HS-5 (cell line): ENCODE measurements around the gene AGTPBP1.
"Not testable (repeated sequence)": the region's sequence is repeated elsewhere in the genome, so short reads cannot be mapped to it uniquely, and the experiment has no call there.

Experiments used
- DNase-seq: peaks from one replicate; pipeline ENCODE4 v3.0.0-alpha.2; 2012; ENCODE audit warnings: low read depth

Gene AGTPBP1

DNA sequence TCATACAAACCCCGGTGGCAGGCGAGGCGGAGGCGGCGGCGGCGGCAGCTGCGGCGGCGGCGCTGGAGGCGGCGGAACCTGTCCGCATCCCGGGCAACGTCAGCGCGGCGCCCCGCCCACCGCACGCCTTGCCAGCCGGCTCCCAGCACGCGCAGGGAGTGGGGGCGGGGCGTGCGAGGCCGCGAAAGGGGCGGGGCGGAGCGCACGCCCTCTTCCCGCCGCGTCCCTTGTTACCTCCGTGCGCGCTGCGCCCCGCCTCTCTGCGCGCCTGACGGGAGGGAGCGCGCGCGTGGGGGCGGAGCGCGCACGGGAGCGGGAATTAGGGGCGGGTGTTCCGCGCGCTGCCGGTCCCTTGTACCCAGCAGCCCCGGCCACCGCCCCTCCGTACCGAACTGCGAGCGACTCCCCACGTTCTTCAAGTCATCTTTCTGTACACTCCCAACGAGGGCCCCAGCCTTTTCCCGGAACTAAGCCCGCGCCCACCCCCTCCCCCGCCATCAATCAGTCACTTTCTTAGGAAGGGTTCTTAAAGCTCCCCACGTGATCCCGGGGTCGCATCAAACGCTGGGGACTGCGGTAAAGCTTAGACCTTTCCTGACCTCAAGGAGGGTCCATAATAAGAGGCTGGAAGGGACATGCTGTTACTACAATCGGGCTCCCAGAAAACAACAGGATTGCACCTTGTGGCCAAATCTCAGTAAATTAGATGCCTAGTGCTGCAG lies at the start of gene AGTPBP1:
Gene AGTPBP1, minus strand, starts transcription at position 80 of the 722 bp plus-strand sequence. CDS start 29,421 bp downstream, outside the sequence.
- peak; percentile 28 for DNase-seq

- not testable (repeated sequence) for DNase-seq
Measured at GRCh38 chr9:85786116-85786515, 44.4 kb upstream of the AGTPBP1 start.

DNA sequence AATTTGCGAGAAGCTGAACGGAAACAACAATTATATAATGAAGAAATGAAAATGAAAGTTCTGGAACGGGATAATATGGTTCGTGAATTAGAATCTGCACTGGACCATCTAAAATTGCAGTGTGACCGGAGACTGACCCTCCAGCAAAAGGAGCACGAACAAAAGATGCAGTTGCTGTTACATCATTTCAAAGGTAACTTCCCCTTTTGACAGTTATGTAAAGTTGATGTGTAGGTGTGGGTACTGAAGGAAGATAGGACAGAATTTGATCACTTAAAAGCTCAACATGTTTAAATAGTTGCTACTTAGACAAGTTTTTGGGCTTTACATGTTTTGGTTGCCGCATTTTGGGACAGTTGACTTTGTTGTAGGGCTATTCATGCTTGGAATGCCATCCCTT lies 32.1 kb upstream of the AGTPBP1 start:
- DNase-seq = not testable (repeated sequence)

DNA sequence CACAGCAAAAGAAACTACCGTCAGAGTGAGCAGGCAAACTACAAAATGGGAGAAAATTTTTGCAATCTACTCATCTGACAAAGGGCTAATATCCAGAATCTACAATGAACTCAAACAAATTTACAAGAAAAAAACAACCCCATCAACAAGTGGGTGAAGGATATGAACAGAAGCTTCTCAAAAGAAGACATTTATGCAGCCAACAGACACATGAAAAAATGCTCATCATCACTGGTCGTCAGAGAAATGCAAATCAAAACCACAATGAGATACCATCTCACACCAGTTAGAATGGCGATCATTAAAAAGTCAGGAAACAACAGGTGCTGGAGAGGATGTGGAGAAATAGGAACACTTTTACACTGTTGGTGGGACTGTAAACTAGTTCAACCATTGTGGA lies 20.0 kb upstream of the AGTPBP1 start:
- not testable (repeated sequence) for DNase-seq

DNA sequence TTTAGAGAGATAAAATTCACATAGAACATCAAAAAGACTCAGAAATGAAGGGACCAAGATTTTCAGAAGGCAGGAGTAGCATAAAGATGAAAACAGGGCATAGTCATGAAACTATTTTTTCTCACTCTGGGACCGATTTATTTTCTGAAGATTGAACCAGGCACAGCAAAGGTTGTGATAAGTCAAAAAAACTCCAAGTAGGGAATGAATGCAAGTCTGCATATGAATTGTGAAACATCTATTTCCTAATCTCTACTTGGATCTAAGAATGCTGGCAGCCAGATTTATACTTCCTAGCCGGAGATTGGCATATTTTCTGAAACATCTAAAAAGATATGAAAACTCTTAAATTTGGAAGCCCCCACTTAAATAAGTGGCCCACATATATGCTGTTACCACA lies 16.0 kb upstream of the AGTPBP1 start:
- DNase-seq = not testable (repeated sequence)

- not testable (repeated sequence) for DNase-seq
Measured at GRCh38 chr9:85756216-85756615, 14.5 kb upstream of the AGTPBP1 start.

GRCh38 chr9:85746309-85746708 lies 4.6 kb upstream of the AGTPBP1 start:
- DNase-seq = no peak

DNA sequence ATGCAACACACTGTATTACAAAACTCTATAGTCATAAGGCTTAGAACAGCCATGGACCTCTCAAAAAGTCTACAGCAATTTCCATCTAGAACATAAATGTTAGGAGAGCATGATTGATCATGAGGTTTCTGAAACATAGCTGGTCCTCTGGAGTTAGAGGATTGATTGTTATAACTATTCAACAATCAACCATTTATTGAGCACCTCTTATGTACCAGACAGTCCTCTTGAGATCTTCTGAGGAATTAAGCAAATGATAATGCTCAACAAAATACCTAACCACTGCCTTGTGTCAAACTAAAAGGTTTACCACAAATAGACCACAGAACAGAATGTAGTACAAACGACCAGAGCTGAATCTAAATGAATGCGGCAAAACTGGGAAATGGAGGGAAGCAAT lies 3.4 kb upstream of the AGTPBP1 start:
- DNase-seq = no peak

- no peak for DNase-seq
Measured at GRCh38 chr9:85744480-85744879, 2.7 kb upstream of the AGTPBP1 start.

DNA sequence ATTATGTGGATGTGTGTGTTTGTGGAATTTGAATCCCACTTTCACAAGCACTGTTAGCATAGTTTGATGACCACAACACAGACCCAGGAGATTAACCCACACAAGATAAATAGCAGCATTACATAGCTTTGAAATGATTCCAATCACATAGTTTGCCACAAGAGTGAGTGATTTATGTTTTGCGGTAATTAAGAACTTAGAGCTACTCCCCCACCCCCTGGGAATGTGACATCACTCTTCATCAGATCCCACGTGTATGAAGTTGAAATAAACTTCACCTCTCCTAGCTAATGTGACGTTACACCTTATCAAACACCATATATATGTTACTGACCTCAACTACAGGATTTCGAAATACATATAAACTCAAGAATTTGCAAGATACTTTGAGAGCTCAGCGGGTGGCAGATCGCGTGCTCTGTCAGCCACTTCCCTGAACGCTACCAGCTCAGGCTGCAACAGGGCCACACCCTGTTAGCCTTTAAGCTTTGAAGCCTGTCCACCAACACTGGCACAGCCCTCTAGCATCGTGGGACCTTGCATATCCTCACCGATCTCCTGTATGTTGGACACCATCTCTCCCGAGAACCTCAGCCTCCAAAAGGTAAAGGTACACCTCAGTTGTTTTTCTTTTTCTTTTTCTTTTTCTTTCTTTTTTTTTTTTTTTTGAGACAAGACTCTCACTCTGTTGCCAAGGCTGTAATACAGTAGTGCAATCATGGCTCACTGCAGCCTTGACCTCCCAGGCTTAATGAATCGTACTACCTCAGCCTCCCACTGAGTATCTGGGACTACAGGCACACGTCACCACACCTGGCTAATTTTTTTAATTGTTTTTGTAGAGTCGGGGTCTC lies 1.7 kb upstream of the AGTPBP1 start:
- DNase-seq = peak; percentile 92

DNA sequence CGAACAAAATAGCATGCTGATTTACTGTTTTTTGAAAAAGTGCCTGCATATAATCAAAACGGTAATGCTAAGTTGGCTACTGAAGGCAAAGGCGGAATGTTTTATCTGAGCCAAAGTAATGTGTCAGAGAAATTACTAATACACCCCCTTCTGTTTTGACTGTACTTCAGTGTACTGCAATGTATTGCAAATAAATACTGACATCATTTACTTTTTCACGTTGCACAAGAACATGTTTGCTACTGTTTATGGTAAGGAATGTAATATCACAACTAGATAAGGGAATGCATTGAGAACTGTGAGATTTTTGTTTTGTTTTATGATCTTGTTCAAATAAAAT lies 813 bp upstream of the AGTPBP1 start:
- peak; percentile 37 for DNase-seq

GRCh38 chr9:85741095-85741874 lies 469 bp downstream of the AGTPBP1 start:
- no peak for DNase-seq

DNA sequence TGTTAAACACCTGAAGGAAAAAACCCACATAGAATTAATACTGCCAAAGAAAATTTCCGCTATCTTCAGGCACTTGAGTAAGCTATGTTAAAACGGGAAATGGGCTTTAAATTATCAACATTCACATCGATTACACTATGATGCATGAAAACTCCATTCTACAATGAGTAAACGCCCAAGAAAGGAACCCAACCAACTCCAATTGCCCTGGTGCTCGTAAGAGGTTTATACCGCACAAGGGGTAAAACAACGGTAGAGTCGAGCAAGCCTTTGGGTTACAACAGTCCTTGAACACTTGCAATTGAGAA lies 1.0 kb downstream of the AGTPBP1 start:
- peak; percentile 13 for DNase-seq

GRCh38 chr9:85738509-85738908 lies 3.2 kb downstream of the AGTPBP1 start:
- no peak for DNase-seq

- DNase-seq = no peak
Measured at GRCh38 chr9:85737671-85738070, 4.1 kb downstream of the AGTPBP1 start.

- no peak for DNase-seq
Measured at GRCh38 chr9:85730916-85731630, 10.7 kb downstream of the AGTPBP1 start.

DNA sequence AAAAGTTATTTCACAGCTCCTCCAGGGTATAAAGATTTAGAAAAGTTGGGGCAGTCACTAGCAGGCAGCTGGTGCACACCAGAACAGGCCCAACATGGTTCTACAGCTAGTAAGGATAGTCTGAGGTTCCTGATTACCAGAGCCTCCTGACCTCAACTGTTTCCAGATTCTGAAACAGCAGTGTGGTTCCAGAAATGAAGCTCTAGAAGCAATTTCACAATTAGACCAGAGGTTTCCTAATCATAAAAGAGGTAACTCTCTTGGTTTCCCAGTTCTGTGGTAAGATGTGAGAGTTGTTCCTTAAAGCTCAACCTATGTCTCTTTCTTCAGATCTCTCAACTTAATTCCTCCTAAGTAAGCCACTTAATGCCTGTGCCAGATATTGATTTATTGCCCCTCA lies 11.9 kb downstream of the AGTPBP1 start:
- no peak for DNase-seq

- no peak for DNase-seq
Measured at GRCh38 chr9:85727500-85727899, 14.3 kb downstream of the AGTPBP1 start.

- DNase-seq = no peak
Measured at GRCh38 chr9:85726737-85727136, 15.0 kb downstream of the AGTPBP1 start.

DNA sequence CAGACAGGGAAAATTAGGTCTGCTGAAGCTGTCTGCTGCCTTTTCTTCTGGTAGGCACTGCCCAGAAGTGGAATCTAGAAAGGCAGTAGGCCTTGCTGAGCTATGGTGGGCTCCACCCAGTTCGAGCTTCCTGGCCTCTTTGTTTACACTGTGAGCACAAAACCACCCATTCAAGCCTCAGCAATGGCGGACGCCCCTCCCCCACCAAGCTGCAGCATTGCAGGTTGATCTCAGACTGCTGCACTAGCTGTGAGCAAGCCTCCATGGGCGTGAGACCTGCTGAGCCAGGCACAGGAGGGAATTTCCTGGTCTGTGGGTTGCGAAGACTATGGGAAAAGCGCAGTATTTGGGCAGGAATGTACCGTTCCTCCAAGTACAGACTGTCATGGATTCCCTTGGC lies 18.5 kb downstream of the AGTPBP1 start:
- no peak for DNase-seq

GRCh38 chr9:85719411-85719810 lies 22.3 kb downstream of the AGTPBP1 start:
- DNase-seq = not testable (repeated sequence)

DNA sequence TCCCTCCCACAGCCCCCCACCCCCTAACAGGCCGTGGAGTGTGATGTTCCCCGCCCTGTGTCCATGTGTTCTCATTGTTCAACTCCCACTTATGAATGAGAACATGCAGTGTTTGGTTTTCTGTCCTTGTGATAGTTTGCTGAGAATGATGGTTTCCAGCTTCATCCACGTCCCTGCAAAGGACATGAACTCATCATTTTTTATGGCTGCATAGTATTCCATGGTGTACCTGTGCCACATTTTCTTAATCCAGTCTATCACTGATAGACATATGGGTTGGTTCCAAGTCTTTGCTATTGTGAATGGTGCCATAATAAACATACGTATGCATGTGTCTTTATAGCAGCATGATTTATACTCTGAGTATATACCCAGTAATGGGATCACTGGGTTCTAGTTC lies 23.9 kb downstream of the AGTPBP1 start:
- DNase-seq = not testable (repeated sequence)
